ENCODE measurements around the gene PPL. TPM values are rescaled to one million over a fixed set of nuclear protein-coding genes. Genes with fewer than 3 reads are reported as not detected.

The PPL gene
- total and polyA plus RNA-seq, 2 of the 8 experiments (the other 6 are each of a cell fraction or from before 2014, with no cell fraction given): 11.3 to 29.5 TPM

DNA sequence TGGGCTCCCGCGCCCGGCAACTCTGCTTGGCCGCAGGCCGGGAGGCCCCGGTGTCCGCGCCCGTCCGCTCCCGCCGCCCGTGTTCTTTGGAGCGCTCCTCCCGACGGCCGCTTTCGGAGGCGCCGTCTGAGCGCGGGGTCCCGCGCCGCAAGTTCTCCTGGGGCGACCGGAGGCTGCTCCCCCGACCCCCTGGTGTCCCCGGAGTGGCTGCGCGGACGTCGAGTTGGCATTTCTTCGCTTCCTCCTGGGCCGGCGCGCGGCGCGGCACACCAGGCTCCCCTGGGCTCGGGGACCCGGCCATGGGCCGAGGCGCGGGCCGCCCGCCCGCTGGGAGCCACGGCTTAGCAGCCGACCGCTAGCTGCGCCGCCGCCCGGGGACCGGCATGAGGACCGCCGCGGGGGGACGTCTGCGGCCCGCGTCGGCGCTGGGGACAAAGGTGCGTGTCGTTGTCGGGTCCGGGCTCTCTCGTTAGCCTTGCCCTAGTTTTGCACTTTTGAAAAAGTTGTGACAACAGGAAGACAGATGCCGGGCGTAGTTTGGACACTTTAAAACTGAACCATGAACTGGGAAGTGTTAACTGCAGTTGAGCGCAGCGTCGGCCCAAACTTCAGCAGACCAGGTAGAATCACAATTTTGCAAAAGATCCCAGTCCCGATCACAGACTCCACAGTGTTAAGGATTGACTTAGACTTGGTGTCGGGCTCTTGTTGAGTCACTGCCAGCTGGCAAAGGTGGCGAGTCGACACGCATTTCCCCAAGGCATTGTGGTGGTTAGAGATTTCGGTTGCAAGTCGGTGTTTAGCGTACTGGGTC, 89.0 kb downstream of the PPL start:
- Histone ChIP-seq H3K4me3 (ENCODE audit: extremely low read depth in 1 of 4, insufficient read depth in 2 of 4, low read depth in 3 of 4, low read length in 4 of 4) (peak overlapping the region; percentile 88 to 95 (median 90)), H3K56ac (replicated peaks; ENCODE audit: insufficient read length, low read depth, low read length) (peak overlapping the region; percentile 64), H3K79me1 (ENCODE audit: low read depth, low read length) (peaks cover 10% of the 10 kb centered on the region), H4K5ac (ENCODE audit: insufficient read length, low read depth, low read length) (no peak overlapping the region), H3K18ac (ENCODE audit: extremely low read depth, low read length) (no peak overlapping the region), H4K91ac (replicated peaks; ENCODE audit: insufficient read length, low read length) (no peak overlapping the region), H2BK120ac (replicated peaks; ENCODE audit: low read depth, low read length) (no peak overlapping the region), H3K14ac (ENCODE audit: insufficient read length) (no peak overlapping the region), H3K23me2 (ENCODE audit: low read depth, low read length) (peaks cover 9% of the 10 kb centered on the region), H3K4me2 (ENCODE audit: insufficient read depth in 1 of 2, low read depth in 2 of 2, low read length in 2 of 2) (peak overlapping the region; percentile 95), H3K9ac (replicated peaks in 1 of 4; ENCODE audit: extremely low read depth in 1 of 4, low read depth in 3 of 4, low read length in 3 of 4) (peak overlapping the region; percentile 58 to 87 (median 72)), H4K8ac (ENCODE audit: extremely low read depth, insufficient read depth, low read length) (peak overlapping the region; percentile 87; the same call in 1 of the 2 replicates), H3K79me2 (ENCODE audit: control insufficient read depth in 1 of 2, insufficient read depth in 2 of 2, low read length in 2 of 2) (peaks cover 21 to 75% of the 10 kb centered on the region in 2 experiments), H3K23ac (ENCODE audit: insufficient read length) (no peak overlapping the region), H4K20me1 (replicated peaks in 1 of 2; ENCODE audit: control insufficient read depth in 1 of 2, insufficient read depth in 2 of 2, low read length in 2 of 2) (peaks cover 15 to 24% of the 10 kb centered on the region in 2 experiments), H2AFZ (ENCODE audit: low read length) (no peak overlapping the region), H2BK5ac (ENCODE audit: low read depth, low read length) (no peak overlapping the region), H3K4ac (replicated peaks; ENCODE audit: insufficient read length, low read depth, low read length) (no peak overlapping the region), H3K9me3 (ENCODE audit: insufficient read depth in 2 of 2, low read depth in 1 of 2, low read length in 1 of 2) (no peaks in the 10 kb centered on the region), H3K4me1 (replicated peaks in 1 of 4; ENCODE audit: control insufficient read depth in 3 of 4, insufficient read depth in 4 of 4, low read length in 3 of 4) (peaks cover 3 to 11% (median 5%) of the 10 kb centered on the region in 4 experiments; a peak in 6 of 7 replicates), H2AK5ac (ENCODE audit: low read depth, low read length) (no peak overlapping the region), H2BK15ac (ENCODE audit: low read length) (no peak overlapping the region), H3K27ac (ENCODE audit: low read depth, low read length) (peak overlapping the region; percentile 50; the same call in 1 of the 2 replicates), H3K27me3 (replicated peaks in 1 of 4; ENCODE audit: control insufficient read depth in 3 of 4, extremely low read depth in 1 of 4, insufficient read depth in 3 of 4, low read length in 3 of 4) (no peaks in the 10 kb centered on the region), H3K36me3 (ENCODE audit: control insufficient read depth in 2 of 4, insufficient read depth in 4 of 4, low read length in 3 of 4) (peaks cover 10 to 27% (median 19%) of the 10 kb centered on the region in 4 experiments; a peak in 7 of 8 replicates), H2BK20ac (ENCODE audit: low read length) (no peak overlapping the region), H2BK12ac (ENCODE audit: low read depth, low read length) (no peak overlapping the region)
- ChIA-PET CTCF (ENCODE audit: partially characterized antibody) (no interaction called here), POLR2A (ENCODE audit: partially characterized antibody) (interaction anchor here (0.8 to 2.4 kb wide), 7 partner anchors 10 to 154 kb away, joined by 3 to 12 read pairs (median 6); partner anchors contain the start of genes ANKS3, DNAAF8, NUDT16L1 and PPL)
- FAIRE-seq (no peak), DNase-seq (ENCODE audit: low read depth in 1 of 2, low spot score in 2 of 2) (no peak)
- 4% methylated on average over 34 of the region's 83 CpGs; no CpG with 5 or more reads in 1 of the 2 experiments for WGBS, 2 experiments (ENCODE audit: extremely low coverage in 1 of 2, insufficient coverage in 1 of 2, insufficient read length in 1 of 2, insufficient replicate concordance in 2 of 2, low coverage in 1 of 2, low lambda C conversion rate in 2 of 2, missing lambda C conversion rate in 1 of 2)
- TF ChIP-seq MAFK (IDR thresholded peaks at IDR 0.05; ENCODE audit: low read depth, low read length) (no peak), ASH2L (IDR thresholded peaks at IDR 0.05; ENCODE audit: low read length) (peak; percentile 5), HDAC6 (IDR thresholded peaks at IDR 0.05; ENCODE audit: low read depth, low read length) (no peak), SAP30 (IDR thresholded peaks at IDR 0.05; ENCODE audit: insufficient read depth, insufficient replicate concordance, low read length) (peak; percentile 87), HDAC2 (IDR thresholded peaks at IDR 0.05; ENCODE audit: borderline replicate concordance in 1 of 2, low read depth in 2 of 2, low read length in 2 of 2) (0 out of 4 replicates have a peak, but pooled peaks of 1 of the 2 experiments have one; percentile 72), USF2 (IDR thresholded peaks at IDR 0.05; ENCODE audit: low read length) (no peak), PHF8 (conservative IDR thresholded peaks at IDR 0.05; ENCODE audit: low read depth, low read length) (peak; percentile 52), SIN3A (conservative IDR thresholded peaks at IDR 0.05 in 1 of 2, IDR thresholded peaks at IDR 0.05 in 1 of 2; ENCODE audit: low read depth in 1 of 2, low read length in 2 of 2) (0 out of 4 replicates have a peak, but pooled peaks of 1 of the 2 experiments have one; percentile 43), KDM4A (IDR thresholded peaks at IDR 0.05; ENCODE audit: low read depth, low read length, severe bottlenecking) (peak; percentile 77)

Data from H1 (cell line).